ENCODE data around the gene ATP6V1F.

The ATP6V1F gene

DNA sequence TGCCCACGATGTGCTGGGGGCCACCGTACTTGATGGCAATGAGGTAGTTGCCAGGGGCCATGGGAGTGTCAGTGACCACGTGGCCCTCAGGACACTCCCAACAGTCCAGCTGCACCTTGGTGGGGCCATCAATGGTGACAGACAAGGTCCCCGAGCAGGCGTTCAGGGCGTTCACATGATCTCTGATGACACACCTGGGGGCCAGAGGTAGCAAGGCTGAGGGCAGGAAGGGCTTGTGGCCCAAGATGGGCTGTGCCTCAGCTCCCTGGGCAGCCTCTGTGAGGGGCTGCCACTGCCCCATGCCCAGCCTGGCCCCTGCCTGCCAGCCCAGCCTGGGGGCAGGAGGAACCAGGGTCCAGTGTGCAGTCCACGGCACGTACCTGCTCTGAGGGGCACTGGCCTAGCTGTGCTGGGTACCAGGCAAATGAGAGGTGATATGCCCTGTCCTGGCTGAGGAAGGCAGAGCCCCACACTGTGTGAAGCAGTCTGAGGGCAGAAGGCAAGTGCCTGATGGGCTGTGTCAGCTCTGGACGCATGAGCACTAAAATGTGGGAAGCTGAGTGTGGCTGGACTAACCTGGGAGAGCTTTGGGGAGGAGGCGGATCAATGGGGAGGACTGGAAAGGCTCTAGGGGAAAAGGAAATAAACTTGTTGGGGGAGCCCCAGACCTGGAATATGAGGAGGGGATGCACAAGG lies 51.4 kb downstream of the ATP6V1F start:
- TF ChIP-seq, protein P1, sequence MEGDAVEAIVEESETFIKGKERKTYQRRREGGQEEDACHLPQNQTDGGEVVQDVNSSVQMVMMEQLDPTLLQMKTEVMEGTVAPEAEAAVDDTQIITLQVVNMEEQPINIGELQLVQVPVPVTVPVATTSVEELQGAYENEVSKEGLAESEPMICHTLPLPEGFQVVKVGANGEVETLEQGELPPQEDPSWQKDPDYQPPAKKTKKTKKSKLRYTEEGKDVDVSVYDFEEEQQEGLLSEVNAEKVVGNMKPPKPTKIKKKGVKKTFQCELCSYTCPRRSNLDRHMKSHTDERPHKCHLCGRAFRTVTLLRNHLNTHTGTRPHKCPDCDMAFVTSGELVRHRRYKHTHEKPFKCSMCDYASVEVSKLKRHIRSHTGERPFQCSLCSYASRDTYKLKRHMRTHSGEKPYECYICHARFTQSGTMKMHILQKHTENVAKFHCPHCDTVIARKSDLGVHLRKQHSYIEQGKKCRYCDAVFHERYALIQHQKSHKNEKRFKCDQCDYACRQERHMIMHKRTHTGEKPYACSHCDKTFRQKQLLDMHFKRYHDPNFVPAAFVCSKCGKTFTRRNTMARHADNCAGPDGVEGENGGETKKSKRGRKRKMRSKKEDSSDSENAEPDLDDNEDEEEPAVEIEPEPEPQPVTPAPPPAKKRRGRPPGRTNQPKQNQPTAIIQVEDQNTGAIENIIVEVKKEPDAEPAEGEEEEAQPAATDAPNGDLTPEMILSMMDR (conservative IDR thresholded peaks at IDR 0.05; ENCODE audit: low read depth) = no peak
- ChIA-PET POLR2A (ENCODE audit: low non-redundant PET) (no interaction called here), CTCF (interaction anchor here (0.8 kb wide), 1 partner anchor 44 kb away, joined by 3 read pairs; no protein-coding TSS in a partner anchor)
- no peak overlapping the region for H3K27ac ChIP-seq
- DNase-seq (ENCODE audit: low spot score) = no peak

DNA sequence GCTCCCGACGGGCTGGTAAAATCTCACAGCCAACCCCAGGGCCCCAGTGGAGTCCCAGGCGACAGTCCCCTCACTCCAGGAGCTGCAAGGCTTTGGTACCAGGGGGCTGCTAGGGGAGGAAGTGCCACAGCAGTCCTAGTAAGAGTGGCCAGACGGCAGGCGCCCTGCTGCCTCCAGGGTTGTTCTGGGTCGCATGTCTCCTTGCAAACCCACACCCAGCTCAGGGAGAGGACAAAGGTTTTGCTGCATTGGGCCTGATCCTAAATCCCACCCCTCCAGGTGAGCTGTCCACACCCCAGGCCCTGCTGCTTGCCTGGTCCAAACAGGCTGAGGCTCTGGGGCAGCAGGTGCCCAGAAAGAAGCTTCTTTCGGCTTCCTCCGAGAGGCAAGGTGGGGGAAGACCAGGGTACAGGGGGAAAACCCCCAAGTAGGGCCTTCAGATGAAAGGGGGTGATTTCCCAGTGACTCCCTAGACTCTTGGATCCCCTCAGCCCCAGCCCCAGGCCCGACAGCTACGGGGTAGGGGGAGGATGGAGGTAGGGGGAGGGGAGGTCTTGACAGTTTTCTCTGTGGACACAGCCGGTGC lies 52.0 kb downstream of the ATP6V1F start:
- no peak for DNase-seq (ENCODE audit: low spot score)
- CTCF ChIA-PET = no interaction called here

DNA sequence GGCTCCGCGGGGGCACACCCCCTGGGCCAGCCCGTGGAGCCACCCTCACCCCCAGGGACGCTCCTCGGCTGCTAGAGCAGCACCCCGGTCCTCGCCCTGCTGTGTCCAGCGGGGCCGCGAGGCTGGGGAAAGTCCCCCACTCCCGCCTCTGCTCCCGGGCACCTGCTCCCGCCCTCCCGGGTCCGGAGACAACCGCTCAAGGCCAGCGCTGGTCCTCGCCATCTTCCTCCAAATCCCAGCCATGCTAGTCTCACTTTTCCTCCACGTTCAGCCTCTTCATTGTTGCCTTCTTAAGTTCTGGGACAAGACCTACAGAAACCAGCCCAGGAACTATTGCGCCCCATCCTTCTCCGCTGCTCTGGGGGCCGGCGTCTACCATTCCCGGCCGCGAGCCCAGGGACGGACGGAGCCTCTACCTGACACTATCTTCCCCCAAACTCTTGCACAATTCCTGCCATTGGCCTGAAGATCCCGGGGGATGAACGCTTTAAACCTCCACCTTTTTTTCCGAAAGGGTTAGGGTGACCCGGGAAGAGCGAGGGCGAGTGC lies 52.7 kb downstream of the ATP6V1F start:
- TF ChIP-seq, protein P1 (conservative IDR thresholded peaks at IDR 0.05; ENCODE audit: low read depth) = no peak
- ChIA-PET POLR2A (ENCODE audit: low non-redundant PET) (no interaction called here), CTCF (interaction anchor here (0.5 to 0.6 kb wide), 2 partner anchors 14 to 424 kb away, joined by 3 read pairs; no protein-coding TSS in a partner anchor)
- no peak overlapping the region for H3K27ac ChIP-seq
- DNase-seq (ENCODE audit: low spot score) = no peak

More for the DNA sequence above, 52.0 kb downstream of the ATP6V1F start:
- TF ChIP-seq, protein P1 (conservative IDR thresholded peaks at IDR 0.05; ENCODE audit: low read depth) = no peak
- POLR2A ChIA-PET (ENCODE audit: low non-redundant PET) = no interaction called here
- no peak overlapping the region for H3K27ac ChIP-seq

All from RWPE1 (cell line).